HCT116 (cell line): Measurements from ENCODE around the gene NEK5. TPM values are rescaled to one million over a fixed set of nuclear protein-coding genes. Genes with fewer than 3 reads are reported as not detected.

Experiments used
- ATAC-seq: fragments of 200-7000 bp; cut with Tn5 transposase; 2 replicates; pipeline ENCODE4 v1.9.1; 2020; ENCODE audit warnings: mild to moderate bottlenecking, moderate library complexity
- BruUV-seq: library from RNA; stranded (reverse); fragments of 400-500 nt; replicated peaks from 2 replicates; lab custom pipeline; 2021; lab: Mats Ljungman, UMichigan
- CTCF ChIA-PET: fragments of 300-600 bp; sonication (Branson Sonifier 250); formaldehyde crosslinking; loops from one replicate; lab custom pipeline; 2021; ENCODE audit warnings: antibody characterized with exemption; lab: Charles Lee
- POLR2A ChIA-PET: fragments of 300-600, 350-600 bp; sonication (Branson Sonifier 250); formaldehyde crosslinking; loops from one replicate; lab custom pipeline; 2021; ENCODE audit warnings: antibody characterized with exemption; lab: Charles Lee
- RAD21 ChIA-PET, 2 experiments: fragments of 300-600 bp; sonication (Branson Sonifier 250); formaldehyde crosslinking; loops; one replicate each; lab custom pipeline; 2023; ENCODE audit warnings: low total read pairs in 2 of 2; ENCODE audit not compliant: uncharacterized antibody in 2 of 2, unreplicated experiment in 2 of 2, low non-redundant PET in 1 of 2; lab: Charles Lee
- DNase-seq: peaks from one replicate; pipeline ENCODE4 v3.0.0-alpha.2; 2010; ENCODE audit warnings: low read depth, low spot score
- H2AFZ ChIP-seq: fragments of 200-600 bp; shearing (Covaris generic), sonication (generic); 2 replicates; pipeline ENCODE4 v1.6.1; 2017; ENCODE audit warnings: low read depth, mixed run types, mixed read lengths, antibody characterized with exemption, low read length; ENCODE audit not compliant: poor library complexity, severe bottlenecking
- H3K27ac ChIP-seq: 2 replicates; pipeline ENCODE4 v1.5.1; 2012; ENCODE audit warnings: low read depth, low read length
- H3K27me3 ChIP-seq: fragments of 200-600 bp; sonication (generic); 2 replicates; pipeline ENCODE4 v1.6.1; 2016; ENCODE audit warnings: mixed run types, low read length, mixed read lengths; ENCODE audit not compliant: insufficient read depth
- H3K36me3 ChIP-seq, 2 experiments: fragments of 200-500 bp in 1 of 2; fragments of 200-600 bp in 1 of 2; sonication (Bioruptor generic) in 1 of 2; sonication (generic) in 1 of 2; 2 replicates each; pipeline versions ENCODE4 v1.5.1 to v1.6.1; 2014 to 2016; ENCODE audit warnings: low read length in 2 of 2, inconsistent platforms in 1 of 2, mixed read lengths in 1 of 2, mixed run types in 1 of 2; ENCODE audit not compliant: insufficient read depth in 2 of 2, control insufficient read depth in 1 of 2
- H3K4me1 ChIP-seq, 2 experiments: fragments of 200-600 bp in 1 of 2; sonication (generic) in 1 of 2; 2 replicates each; pipeline versions ENCODE4 v1.5.1 to v1.6.1; 2012 to 2017; ENCODE audit warnings: low read length in 2 of 2, inconsistent platforms in 1 of 2, mild to moderate bottlenecking in 1 of 2, mixed read lengths in 1 of 2, mixed run types in 1 of 2, moderate library complexity in 1 of 2; ENCODE audit not compliant: insufficient read depth in 2 of 2, control insufficient read depth in 1 of 2
- H3K4me2 ChIP-seq: fragments of 200-600 bp; sonication (generic); 2 replicates; pipeline ENCODE4 v1.6.1; 2017; ENCODE audit warnings: mixed run types, low read length, mixed read lengths
- H3K4me3 ChIP-seq, 2 experiments: fragments of 200-600 bp in 1 of 2; sonication (generic) in 1 of 2; replicated peaks in 1 of 2; 2 replicates each; pipeline ENCODE4 v1.5.1; 2011 to 2016; ENCODE audit warnings: low read length in 2 of 2, control low read depth in 1 of 2, low read depth in 1 of 2, mild to moderate bottlenecking in 1 of 2, mixed read lengths in 1 of 2, mixed run types in 1 of 2
- H3K79me2 ChIP-seq: fragments of 200-600 bp; sonication (generic); 2 replicates; pipeline ENCODE4 v1.6.1; 2017; ENCODE audit warnings: mild to moderate bottlenecking, mixed run types, low read length, moderate library complexity, mixed read lengths; ENCODE audit not compliant: insufficient read depth
- H3K9ac ChIP-seq: fragments of 200-600 bp; sonication (generic); 2 replicates; pipeline ENCODE4 v1.6.1; 2016; ENCODE audit warnings: low read length, mixed read lengths
- H3K9me2 ChIP-seq: fragments of 200-600 bp; sonication (generic), shearing (Covaris generic); 2 replicates; pipeline ENCODE4 v1.6.1; 2017; ENCODE audit warnings: mixed run types, mild to moderate bottlenecking, moderate library complexity; ENCODE audit not compliant: insufficient read depth
- H3K9me3 ChIP-seq, 2 experiments: fragments of 200-500 bp in 1 of 2; fragments of 200-600 bp in 1 of 2; sonication (Bioruptor generic) in 1 of 2; sonication (generic) in 1 of 2; 2 replicates each; pipeline ENCODE4 v1.6.1; 2014 to 2017; ENCODE audit warnings: low read length in 2 of 2, mixed read lengths in 2 of 2, inconsistent platforms in 1 of 2, low read depth in 1 of 2, mild to moderate bottlenecking in 1 of 2, mixed run types in 1 of 2, moderate library complexity in 1 of 2; ENCODE audit not compliant: control insufficient read depth in 1 of 2, insufficient read depth in 1 of 2
- H4K20me1 ChIP-seq: fragments of 200-600 bp; sonication (generic), shearing (Covaris generic); 2 replicates; pipeline ENCODE4 v1.6.1; 2017; ENCODE audit warnings: mixed run types, mild to moderate bottlenecking, moderate library complexity; ENCODE audit not compliant: insufficient read depth
- EGR1 ChIP-seq: IDR thresholded peaks from 2 replicates; pipeline ENCODE4 v1.6.1; 2012; ENCODE audit warnings: low read depth
- EZH2phosphoT487 ChIP-seq: fragments of 200-600 bp; IDR thresholded peaks from 2 replicates; pipeline ENCODE4 v1.6.1; 2018; ENCODE audit warnings: antibody characterized with exemption, borderline replicate concordance
- FOSL1 ChIP-seq: IDR thresholded peaks from 2 replicates; pipeline ENCODE4 v1.6.1; 2012; ENCODE audit warnings: low read depth
- JUND ChIP-seq: IDR thresholded peaks from 2 replicates; pipeline ENCODE4 v1.6.1; 2012
- POLR2A ChIP-seq: IDR thresholded peaks from 2 replicates; pipeline ENCODE4 v1.7.0; 2011; ENCODE audit warnings: borderline replicate concordance; ENCODE audit not compliant: insufficient read depth, insufficient read length; ENCODE audit errors: extremely low read depth
- POLR2AphosphoS5 ChIP-seq: IDR thresholded peaks from 2 replicates; pipeline ENCODE4 v1.6.1; 2011; ENCODE audit warnings: mild to moderate bottlenecking, low read depth, low read length, moderate library complexity
- SIN3A ChIP-seq: IDR thresholded peaks from 2 replicates; pipeline ENCODE4 v1.6.1; 2012; ENCODE audit warnings: low read depth
- SRF ChIP-seq: IDR thresholded peaks from 2 replicates; pipeline ENCODE4 v1.6.1; 2012; ENCODE audit warnings: low read depth
- TCF7L2 ChIP-seq: IDR thresholded peaks from 2 replicates; pipeline ENCODE4 v1.7.0; 2011; ENCODE audit warnings: borderline replicate concordance, inconsistent platforms; ENCODE audit not compliant: insufficient read depth, insufficient read length; ENCODE audit errors: extremely low read depth
- YY1 ChIP-seq: IDR thresholded peaks from 2 replicates; pipeline ENCODE4 v1.6.1; 2011; ENCODE audit warnings: low read length, low read depth, moderate library complexity, mild to moderate bottlenecking; ENCODE audit not compliant: insufficient replicate concordance; ENCODE audit errors: extremely low read depth
- ZFX ChIP-seq: fragments of 450-650 bp; IDR thresholded peaks from 2 replicates; pipeline ENCODE4 v1.6.1; 2017
- ZNF274 ChIP-seq: fragments of 200-500 bp; sonication (Bioruptor generic); IDR thresholded peaks from 2 replicates; pipeline ENCODE4 v1.6.1; 2014; ENCODE audit warnings: mild to moderate bottlenecking, low read depth, low read length, inconsistent platforms
- intact Hi-C: fragments of 100-400 bp; cut with micrococcal nuclease; formaldehyde crosslinking; loops from 2 replicates; pipeline ENCODE4 v1.10.0; 2022
- total RNA-seq: library from RNA; stranded (reverse); gene quantifications from one replicate; pipeline ENCODE4 v1.2.1, GENCODE V29; 2021; ENCODE audit not compliant: unreplicated experiment
- TF ChIP-seq, protein P1 (sequence below): IDR thresholded peaks from 2 replicates; pipeline ENCODE4 v1.6.1; 2011; ENCODE audit warnings: mild to moderate bottlenecking, low read length, moderate library complexity; ENCODE audit not compliant: insufficient replicate concordance; ENCODE audit errors: extremely low read depth
- TF ChIP-seq, protein P2 (sequence below), 3 experiments: fragments of 200-600 bp in 1 of 3; sonication (generic) in 1 of 3; IDR thresholded peaks in 2 of 3; conservative IDR thresholded peaks in 1 of 3; 2 replicates each; pipeline ENCODE4 v1.5.1; 2012 to 2017; ENCODE audit warnings: low read depth in 2 of 3, low read length in 2 of 3, antibody characterized with exemption in 1 of 3, borderline replicate concordance in 1 of 3, control low read depth in 1 of 3, mild to moderate bottlenecking in 1 of 3, mixed read lengths in 1 of 3, mixed run types in 1 of 3, moderate library complexity in 1 of 3; ENCODE audit not compliant: insufficient read depth in 1 of 3

Gene NEK5
- total RNA-seq, 1 experiment from 2014 or later = 1.5 TPM

DNA sequence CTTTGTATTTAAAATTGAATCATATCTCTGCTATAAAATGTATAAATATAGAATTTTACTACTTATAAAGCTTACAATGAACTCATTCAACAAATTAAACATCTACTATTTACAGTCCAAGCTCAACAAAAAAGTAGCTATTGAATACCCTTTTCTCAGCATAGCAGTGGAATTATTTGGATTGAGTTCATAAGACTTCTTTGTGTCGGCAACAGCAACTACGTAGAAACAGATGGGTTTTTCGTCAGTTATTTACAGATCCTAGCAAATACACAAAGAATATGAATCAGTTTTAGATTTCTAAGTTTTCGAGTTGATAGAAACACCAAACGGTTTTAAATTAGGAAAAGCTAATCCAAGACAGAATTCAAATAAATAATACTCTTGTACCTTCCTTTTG lies 41.0 kb upstream of the NEK5 start:
- Histone ChIP-seq H3K36me3 (peaks cover 0 to 17% of the 10 kb centered on the region in 2 experiments; a peak in 2 of 4 replicates), H3K4me1 (no peaks in the 10 kb centered on the region), H2AFZ (no peak overlapping the region), H3K27me3 (no peaks in the 10 kb centered on the region), H3K9me3 (no peaks in the 10 kb centered on the region), H3K9ac (no peak overlapping the region), H3K9me2 (no peaks in the 10 kb centered on the region), H3K4me3 (no peak overlapping the region), H3K27ac (no peak overlapping the region), H3K4me2 (no peak overlapping the region), H3K79me2 (no peaks in the 10 kb centered on the region), H4K20me1 (no peaks in the 10 kb centered on the region)
- POLR2A ChIA-PET = interaction anchor here (1.6 kb wide), 1 partner anchor 10 kb away, joined by 3 read pairs; the partner anchor contains the start of gene NEK3
- ATAC-seq = no peak
- RAD21 ChIA-PET = no interaction called here
- BruUV-seq = no TSS peak
- no peak for TF ChIP-seq POLR2AphosphoS5
- no peak for TF ChIP-seq ZFX
- TF ChIP-seq SRF = no peak
- no peak for TF ChIP-seq ZNF274
- no peak for TF ChIP-seq YY1
- DNase-seq = no peak
- intact Hi-C loops = no loop called here
- CTCF ChIA-PET = no interaction called here

DNA sequence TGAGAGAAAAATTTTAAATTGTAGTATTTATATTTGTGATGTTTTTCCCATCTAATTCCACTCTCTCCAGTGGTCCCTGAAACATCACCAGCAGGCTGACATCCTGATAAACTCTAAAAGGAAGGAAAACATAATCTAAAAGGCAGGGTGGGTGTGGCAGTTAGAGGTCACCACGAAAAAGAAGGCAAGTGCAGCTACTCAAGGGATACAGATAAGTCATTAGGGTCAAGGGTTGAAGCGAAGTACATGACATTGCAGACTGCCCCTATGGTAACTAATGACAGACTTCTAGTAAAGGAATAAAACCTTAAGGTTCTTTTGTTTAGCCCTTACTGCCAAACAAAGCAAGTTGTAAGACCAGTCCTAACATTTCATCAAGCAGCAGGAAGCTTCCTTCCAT lies 36.5 kb upstream of the NEK5 start:
- Histone ChIP-seq H3K9me2 (no peaks in the 10 kb centered on the region), H3K4me2 (no peak overlapping the region), H4K20me1 (no peaks in the 10 kb centered on the region), H3K36me3 (peaks cover 0 to 8% of the 10 kb centered on the region in 2 experiments; a peak in 2 of 4 replicates), H3K79me2 (no peaks in the 10 kb centered on the region), H3K4me3 (no peak overlapping the region), H3K27me3 (no peaks in the 10 kb centered on the region), H3K9me3 (no peaks in the 10 kb centered on the region), H2AFZ (no peak overlapping the region), H3K9ac (no peak overlapping the region), H3K4me1 (peaks cover 19 to 20% of the 10 kb centered on the region in 2 experiments), H3K27ac (no peak overlapping the region)
- RAD21 ChIA-PET = no interaction called here
- intact Hi-C loops = no loop called here
- no TSS peak for BruUV-seq
- POLR2A ChIA-PET = no interaction called here
- ATAC-seq (no peak), DNase-seq (no peak)
- CTCF ChIA-PET = no interaction called here
- TF ChIP-seq SIN3A (no peak), EZH2phosphoT487 (no peak), FOSL1 (no peak), POLR2A (no peak), YY1 (no peak), SRF (no peak), EGR1 (no peak), ZNF274 (no peak), ZFX (no peak), JUND (no peak), TCF7L2 (no peak)
- TF ChIP-seq, protein P1, sequence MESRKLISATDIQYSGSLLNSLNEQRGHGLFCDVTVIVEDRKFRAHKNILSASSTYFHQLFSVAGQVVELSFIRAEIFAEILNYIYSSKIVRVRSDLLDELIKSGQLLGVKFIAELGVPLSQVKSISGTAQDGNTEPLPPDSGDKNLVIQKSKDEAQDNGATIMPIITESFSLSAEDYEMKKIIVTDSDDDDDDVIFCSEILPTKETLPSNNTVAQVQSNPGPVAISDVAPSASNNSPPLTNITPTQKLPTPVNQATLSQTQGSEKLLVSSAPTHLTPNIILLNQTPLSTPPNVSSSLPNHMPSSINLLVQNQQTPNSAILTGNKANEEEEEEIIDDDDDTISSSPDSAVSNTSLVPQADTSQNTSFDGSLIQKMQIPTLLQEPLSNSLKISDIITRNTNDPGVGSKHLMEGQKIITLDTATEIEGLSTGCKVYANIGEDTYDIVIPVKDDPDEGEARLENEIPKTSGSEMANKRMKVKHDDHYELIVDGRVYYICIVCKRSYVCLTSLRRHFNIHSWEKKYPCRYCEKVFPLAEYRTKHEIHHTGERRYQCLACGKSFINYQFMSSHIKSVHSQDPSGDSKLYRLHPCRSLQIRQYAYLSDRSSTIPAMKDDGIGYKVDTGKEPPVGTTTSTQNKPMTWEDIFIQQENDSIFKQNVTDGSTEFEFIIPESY = no peak
- TF ChIP-seq, protein P2, sequence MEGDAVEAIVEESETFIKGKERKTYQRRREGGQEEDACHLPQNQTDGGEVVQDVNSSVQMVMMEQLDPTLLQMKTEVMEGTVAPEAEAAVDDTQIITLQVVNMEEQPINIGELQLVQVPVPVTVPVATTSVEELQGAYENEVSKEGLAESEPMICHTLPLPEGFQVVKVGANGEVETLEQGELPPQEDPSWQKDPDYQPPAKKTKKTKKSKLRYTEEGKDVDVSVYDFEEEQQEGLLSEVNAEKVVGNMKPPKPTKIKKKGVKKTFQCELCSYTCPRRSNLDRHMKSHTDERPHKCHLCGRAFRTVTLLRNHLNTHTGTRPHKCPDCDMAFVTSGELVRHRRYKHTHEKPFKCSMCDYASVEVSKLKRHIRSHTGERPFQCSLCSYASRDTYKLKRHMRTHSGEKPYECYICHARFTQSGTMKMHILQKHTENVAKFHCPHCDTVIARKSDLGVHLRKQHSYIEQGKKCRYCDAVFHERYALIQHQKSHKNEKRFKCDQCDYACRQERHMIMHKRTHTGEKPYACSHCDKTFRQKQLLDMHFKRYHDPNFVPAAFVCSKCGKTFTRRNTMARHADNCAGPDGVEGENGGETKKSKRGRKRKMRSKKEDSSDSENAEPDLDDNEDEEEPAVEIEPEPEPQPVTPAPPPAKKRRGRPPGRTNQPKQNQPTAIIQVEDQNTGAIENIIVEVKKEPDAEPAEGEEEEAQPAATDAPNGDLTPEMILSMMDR (IDR thresholded peaks at IDR 0.05 in 2 of 3, conservative IDR thresholded peaks at IDR 0.05 in 1 of 3; ENCODE audit: borderline replicate concordance in 1 of 3, insufficient read depth in 1 of 3, low read depth in 2 of 3, low read length in 2 of 3) = no peak
